SK-N-SH (cell line): ENCODE results near the gene STEAP3.

ENCODE experiments used
- CTCF ChIP-seq: fragments of 200-600 bp; sonication (generic); IDR thresholded peaks from 2 replicates; pipeline ENCODE4 v1.6.1; 2017; ENCODE audit warnings: antibody characterized with exemption, mild to moderate bottlenecking, moderate library complexity
- EZH2phosphoT487 ChIP-seq: fragments of 200-600 bp; sonication (generic); IDR thresholded peaks from 2 replicates; pipeline ENCODE4 v1.6.1; 2017; ENCODE audit warnings: low read depth, mixed run types, mild to moderate bottlenecking, antibody characterized with exemption, moderate library complexity, borderline replicate concordance
- FOXJ3 ChIP-seq: sonication (generic); formaldehyde crosslinking; IDR thresholded peaks from 2 replicates; pipeline ENCODE4 v1.5.1; 2020; ENCODE audit warnings: mild to moderate bottlenecking, missing genetic modification reagents
- IRF3 ChIP-seq: fragments of 150-350 bp; IDR thresholded peaks from 2 replicates; pipeline ENCODE4 v1.6.1; 2016; ENCODE audit warnings: mild to moderate bottlenecking, low read depth, low read length
- RCOR1 ChIP-seq: fragments of 150-350 bp; IDR thresholded peaks from 2 replicates; pipeline ENCODE4 v1.6.1; 2017; ENCODE audit warnings: antibody characterized with exemption, low read length
- RFX5 ChIP-seq: IDR thresholded peaks from 2 replicates; pipeline ENCODE4 v1.6.1; 2012; ENCODE audit warnings: mild to moderate bottlenecking, improper control_type of control experiment, low read length
- TCF12 ChIP-seq: IDR thresholded peaks from 2 replicates; pipeline ENCODE4 v1.4.0; 2012
- TEAD4 ChIP-seq: IDR thresholded peaks from 2 replicates; pipeline ENCODE4 v1.4.0; 2012; ENCODE audit warnings: mild to moderate bottlenecking, borderline replicate concordance; ENCODE audit not compliant: insufficient read depth
- YY1 ChIP-seq: IDR thresholded peaks from 2 replicates; pipeline ENCODE4 v1.4.0; 2012; ENCODE audit warnings: low read depth, mild to moderate bottlenecking

DNA sequence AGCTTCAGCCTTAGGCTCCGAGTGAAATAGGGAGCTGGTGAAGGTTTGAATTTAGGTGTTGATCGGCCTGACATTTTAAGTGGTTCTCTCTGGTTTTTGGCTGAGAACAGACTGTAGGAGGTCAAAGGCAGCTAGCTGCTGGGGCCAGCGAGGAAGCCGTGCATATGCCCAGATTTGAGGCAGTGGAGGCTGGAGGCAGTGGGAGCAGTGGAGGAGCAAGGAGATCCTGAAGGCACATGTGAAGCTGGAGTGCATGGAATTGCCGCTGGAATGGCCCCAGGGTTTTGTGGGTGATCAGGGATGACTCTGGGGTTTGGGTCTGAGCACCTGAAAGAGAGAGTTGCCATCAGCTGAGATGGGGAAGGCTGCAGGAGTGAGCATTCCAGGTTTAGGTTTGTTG lies 25.1 kb downstream of the STEAP3 start:
- TF ChIP-seq TEAD4 (no peak), CTCF (no peak), FOXJ3 (no peak), YY1 (no peak), RCOR1 (no peak), EZH2phosphoT487 (no peak), RFX5 (no peak), TCF12 (no peak), IRF3 (no peak)
